GM12878 (cell line): Measurements from ENCODE around the gene ARAP1. TPM values are rescaled to one million over a fixed set of nuclear protein-coding genes. Genes with fewer than 3 reads are reported as not detected.

ENCODE experiments used
- ATAC-seq: fragments of 200-7000 bp; cut with Tn5 transposase; 3 replicates; pipeline ENCODE4 v1.9.1; 2020; ENCODE audit warnings: mild to moderate bottlenecking, moderate library complexity
- BruUV-seq: library from RNA; stranded (reverse); fragments of 400-500 nt; replicated peaks from 2 replicates; lab custom pipeline; 2021; lab: Mats Ljungman, UMichigan
- CTCF ChIA-PET: fragments of 300-600 bp; sonication (Branson Sonifier 250); formaldehyde crosslinking; extraction: SDS; loops from one replicate; lab custom pipeline; 2021; ENCODE audit warnings: inconsistent platforms; lab: Yijun Ruan, JAX
- POLR2A ChIA-PET: fragments of 350-600 bp; formaldehyde crosslinking; extraction: SDS; loops from one replicate; lab custom pipeline; 2021; ENCODE audit warnings: inconsistent platforms; lab: Charles Lee
- RAD21 ChIA-PET: fragments of 300-600 bp; sonication (Branson Sonifier 250); formaldehyde crosslinking; loops from one replicate; lab custom pipeline; 2023; ENCODE audit warnings: antibody characterized with exemption; ENCODE audit not compliant: unreplicated experiment; lab: Charles Lee
- SMC1A ChIA-PET: fragments of 300-600 bp; sonication (Branson Sonifier 250); formaldehyde crosslinking; loops from one replicate; lab custom pipeline; 2023; ENCODE audit not compliant: unreplicated experiment, uncharacterized antibody; lab: Charles Lee
- DNase-seq: peaks from one replicate; pipeline ENCODE4 v3.0.0-alpha.2; 2011; ENCODE audit warnings: low read depth, low spot score
- FAIRE-seq: peaks from 3 replicates; lab custom pipeline; 2011; peaks lifted over from hg19 to GRCh38; lab: Jason Lieb, UNC
- H2AFZ ChIP-seq: 2 replicates; pipeline ENCODE4 v1.6.0; 2011; ENCODE audit warnings: low read depth, low read length, control low read depth; ENCODE audit not compliant: control insufficient read depth
- H3K27ac ChIP-seq: 2 replicates; pipeline ENCODE4 v1.5.1; 2011; ENCODE audit warnings: control low read depth; ENCODE audit not compliant: control insufficient read depth, insufficient read depth
- H3K27me3 ChIP-seq, 2 experiments: replicated peaks in 1 of 2; 2 replicates each; pipeline versions ENCODE4 v1.6.0 to v1.6.1; 2011; ENCODE audit warnings: low read length in 1 of 2; ENCODE audit not compliant: control insufficient read depth in 2 of 2, insufficient read depth in 2 of 2
- H3K36me3 ChIP-seq, 2 experiments: 2 replicates each; pipeline ENCODE4 v1.5.1; 2011; ENCODE audit warnings: low read length in 1 of 2; ENCODE audit not compliant: control insufficient read depth in 2 of 2, insufficient read depth in 2 of 2
- H3K4me1 ChIP-seq: 2 replicates; pipeline ENCODE4 v1.6.1; 2011; ENCODE audit warnings: mild to moderate bottlenecking, low read length, moderate library complexity, mixed read lengths; ENCODE audit not compliant: control insufficient read depth, insufficient read depth
- H3K4me2 ChIP-seq: 2 replicates; pipeline ENCODE4 v1.6.0; 2011; ENCODE audit warnings: control low read depth; ENCODE audit not compliant: control insufficient read depth, insufficient read depth
- H3K4me3 ChIP-seq: fragments of 200-600 bp; sonication (generic); 2 replicates; pipeline ENCODE4 v1.5.1; 2016
- H3K79me2 ChIP-seq: 2 replicates; pipeline ENCODE4 v1.6.0; 2011; ENCODE audit warnings: low read length; ENCODE audit not compliant: control insufficient read depth, insufficient read depth
- H3K9ac ChIP-seq: 2 replicates; pipeline ENCODE4 v1.8.0; 2011; ENCODE audit warnings: low read length, control low read depth, mixed read lengths; ENCODE audit not compliant: control insufficient read depth, insufficient read depth
- H3K9me3 ChIP-seq: replicated peaks from 3 replicates; pipeline ENCODE4 v1.5.1; 2011; ENCODE audit warnings: mild to moderate bottlenecking, low read length; ENCODE audit not compliant: control insufficient read depth, insufficient read depth
- H4K20me1 ChIP-seq: 2 replicates; pipeline ENCODE4 v1.6.0; 2011; ENCODE audit not compliant: control insufficient read depth, insufficient read depth
- FOS ChIP-seq: IDR thresholded peaks from 3 replicates; pipeline ENCODE4 v1.6.1; 2011; ENCODE audit warnings: borderline replicate concordance; ENCODE audit not compliant: insufficient read length; ENCODE audit errors: extremely low read depth
- RAD51 ChIP-seq: fragments of 450-650 bp; IDR thresholded peaks from 2 replicates; pipeline ENCODE4 v1.6.1; 2016; ENCODE audit warnings: moderate library complexity, mild to moderate bottlenecking, inconsistent platforms
- SUPT20H ChIP-seq: IDR thresholded peaks from 2 replicates; pipeline ENCODE4 v1.6.1; 2011; ENCODE audit warnings: low read depth, mild to moderate bottlenecking, low read length, moderate library complexity, borderline replicate concordance; ENCODE audit not compliant: control insufficient read depth
- TBL1XR1 ChIP-seq: IDR thresholded peaks from 2 replicates; pipeline ENCODE4 v1.6.1; 2012; ENCODE audit warnings: low read depth, low read length, improper control_type of control experiment
- WRNIP1 ChIP-seq: IDR thresholded peaks from 2 replicates; pipeline ENCODE4 v1.6.1; 2011; ENCODE audit warnings: low read depth, low read length, improper control_type of control experiment, borderline replicate concordance
- WGBS: methylation state at CpG from one replicate; pipeline ENCODE4 v1.1.6; 2016; ENCODE audit warnings: low lambda C conversion rate; ENCODE audit not compliant: insufficient replicate concordance, insufficient coverage; ENCODE audit errors: missing lambda C conversion rate; 5-methylcytosine and 5-hydroxymethylcytosine counted together
- in situ Hi-C: fragments of 300-500 bp; cut with MboI; formaldehyde crosslinking; loops from 9 replicates; pipeline ENCODE4 v1.14.3; 2018; ENCODE audit warnings: mixed read lengths
- intact Hi-C: fragments of 100-400 bp; cut with micrococcal nuclease; formaldehyde crosslinking; loops from one replicate; pipeline ENCODE4 v1.14.2; 2022; ENCODE audit not compliant: unreplicated experiment
- polyA plus RNA-seq, 11 experiments: library from polyadenylated mRNA; depleted of rRNA in 4 of 11; unstranded in 6 of 11; stranded (reverse) in 5 of 11; fragments of >200 nt; fragmentation: Nextera tagmentation in 4 of 11; fragmentation: Illumina TruSeq in 1 of 11; extraction: Ambion mirVana in 4 of 11; extraction: Trizol in 1 of 11; gene quantifications; 1 replicate in 1 of 11; 2 replicates in 10 of 11; pipeline versions ENCODE4 v1.2.1 to v1.2.3, GENCODE V29; 2011 to 2016; ENCODE audit warnings: inconsistent platforms in 2 of 11, missing spikeins in 2 of 11, low read depth in 1 of 11
- total RNA-seq, 4 experiments: library from RNA; depleted of rRNA in 3 of 4; stranded (reverse); fragments of >200 nt in 3 of 4; fragmentation: Illumina TruSeq in 1 of 4; extraction: Trizol in 1 of 4; gene quantifications; 2 replicates each; pipeline versions ENCODE4 v1.2.1 to v1.2.3, GENCODE V29; 2013 to 2021
- TF ChIP-seq, protein P1 (sequence below): IDR thresholded peaks from 2 replicates; pipeline ENCODE4 v1.6.1; 2012; ENCODE audit warnings: low read length, inconsistent platforms

The ARAP1 gene
- total and polyA plus RNA-seq, 10 of the 15 experiments (the other 5 are each of a cell fraction or from before 2014, with no cell fraction given): 0.55 to 102 (median 51.0) TPM

GRCh38 chr11:72665911-72666472 is 86.2 kb downstream of the ARAP1 start:
- no peaks in the 10 kb centered on the region for H3K36me3 ChIP-seq
- no peak for TF ChIP-seq RAD51
- TF ChIP-seq, all 136 proteins: peak for 0
- CTCF ChIA-PET: interaction anchor here (1.1 kb wide), 1 partner anchor 18 kb away, joined by 3 read pairs; no protein-coding TSS in a partner anchor
- Histone ChIP-seq H3K79me2 (no peaks in the 10 kb centered on the region), H4K20me1 (no peaks in the 10 kb centered on the region; the same call in 1 of the 2 replicates), H2AFZ (no peak overlapping the region), H3K4me1 (peaks cover 25% of the 10 kb centered on the region), H3K27ac (no peak overlapping the region), H3K4me3 (no peak overlapping the region), H3K4me2 (no peak overlapping the region), H3K27me3 (peaks cover 1 to 3% of the 10 kb centered on the region in 2 experiments; a peak in 1 of 4 replicates), H3K9ac (no peak overlapping the region), H3K9me3 (peaks cover 2% of the 10 kb centered on the region; the same call in 1 of the 3 replicates)
- ATAC-seq (no peak), DNase-seq (no peak), FAIRE-seq (no peak)
- intact Hi-C loops: no loop called here
- POLR2A ChIA-PET: interaction anchor here (0.6 kb wide), 2 partner anchors 27 to 93 kb away, joined by 4 to 7 read pairs; no protein-coding TSS in a partner anchor
- under 1% methylated on average over 6 of the region's 6 CpGs for WGBS
- BruUV-seq: no TSS peak
- SMC1A ChIA-PET: interaction anchor here (1.8 kb wide), 1 partner anchor 10 kb away, joined by 4 read pairs; no protein-coding TSS in a partner anchor
- RAD21 ChIA-PET: no interaction called here
- in situ Hi-C loops: no loop called here

GRCh38 chr11:72662036-72662435 is 90.2 kb downstream of the ARAP1 start:
- DNase-seq (no peak), ATAC-seq (no peak), FAIRE-seq (no peak)
- Histone ChIP-seq H3K79me2 (no peaks in the 10 kb centered on the region), H3K36me3 (no peaks in the 10 kb centered on the region), H4K20me1 (no peaks in the 10 kb centered on the region; the same call in 1 of the 2 replicates), H3K27ac (no peak overlapping the region), H3K4me2 (no peak overlapping the region), H2AFZ (no peak overlapping the region), H3K27me3 (peaks cover 1 to 3% of the 10 kb centered on the region in 2 experiments; a peak in 1 of 4 replicates), H3K9ac (no peak overlapping the region), H3K9me3 (no peaks in the 10 kb centered on the region), H3K4me3 (no peak overlapping the region), H3K4me1 (no peaks in the 10 kb centered on the region)
- TF ChIP-seq SUPT20H: no peak
- TF ChIP-seq, protein P1, sequence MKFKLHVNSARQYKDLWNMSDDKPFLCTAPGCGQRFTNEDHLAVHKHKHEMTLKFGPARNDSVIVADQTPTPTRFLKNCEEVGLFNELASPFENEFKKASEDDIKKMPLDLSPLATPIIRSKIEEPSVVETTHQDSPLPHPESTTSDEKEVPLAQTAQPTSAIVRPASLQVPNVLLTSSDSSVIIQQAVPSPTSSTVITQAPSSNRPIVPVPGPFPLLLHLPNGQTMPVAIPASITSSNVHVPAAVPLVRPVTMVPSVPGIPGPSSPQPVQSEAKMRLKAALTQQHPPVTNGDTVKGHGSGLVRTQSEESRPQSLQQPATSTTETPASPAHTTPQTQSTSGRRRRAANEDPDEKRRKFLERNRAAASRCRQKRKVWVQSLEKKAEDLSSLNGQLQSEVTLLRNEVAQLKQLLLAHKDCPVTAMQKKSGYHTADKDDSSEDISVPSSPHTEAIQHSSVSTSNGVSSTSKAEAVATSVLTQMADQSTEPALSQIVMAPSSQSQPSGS: no peak
- no peak for TF ChIP-seq TBL1XR1
- TF ChIP-seq FOS: no peak
- no peak for TF ChIP-seq WRNIP1
- ChIA-PET SMC1A (no interaction called here), POLR2A (no interaction called here), CTCF (no interaction called here), RAD21 (no interaction called here)
- WGBS: 36% methylated on average over 5 of the region's 5 CpGs
- no TSS peak for BruUV-seq
- in situ Hi-C loops (no loop called here), intact Hi-C loops (no loop called here)
